Left ventricle myocardium inferior (tissue), 1 donor: Measurements from ENCODE around the gene RBMX2. TPM values are rescaled to one million over a fixed set of nuclear protein-coding genes. Genes with fewer than 3 reads are reported as not detected.

Source experiments
- DNase-seq: peaks from one replicate; pipeline ENCODE4 v3.0.0-alpha.2; 2020
- H3K27ac ChIP-seq: fragments of 200-600 bp; replicated peaks from 2 replicates; pipeline ENCODE4 v1.8.0; 2021
- H3K27me3 ChIP-seq: fragments of 200-600 bp; 2 replicates; pipeline ENCODE4 v1.8.0; 2021; ENCODE audit warnings: low read depth
- H3K36me3 ChIP-seq: fragments of 200-600 bp; 2 replicates; pipeline ENCODE4 v1.8.0; 2021
- H3K4me1 ChIP-seq: fragments of 200-600 bp; 2 replicates; pipeline ENCODE4 v1.8.0; 2021
- H3K4me3 ChIP-seq: fragments of 200-600 bp; 2 replicates; pipeline ENCODE4 v1.8.0; 2021; ENCODE audit warnings: mild to moderate bottlenecking, moderate library complexity
- H3K9me3 ChIP-seq: fragments of 200-600 bp; replicated peaks from 2 replicates; pipeline ENCODE4 v1.8.0; 2021
- CTCF ChIP-seq: fragments of 200-600 bp; IDR thresholded peaks from 2 replicates; pipeline ENCODE4 v1.8.0; 2021; ENCODE audit warnings: antibody characterized with exemption, mild to moderate bottlenecking, borderline replicate concordance
- intact Hi-C: fragments of 100-400 bp; cut with micrococcal nuclease; formaldehyde crosslinking; loops from one replicate; pipeline ENCODE4 v1.11.0; 2022
- total RNA-seq: library from RNA; stranded (reverse); fragmentation: NEBNext Ultra II Directional; extraction: Animal tissue kit (Norgen Biotek cat#: 25700); gene quantifications from one replicate; pipeline ENCODE4 v1.2.1, GENCODE V29; 2021
- donor health status: DM: no; HTN: yes; CAD: no; lungs with severe emphysema.

The RBMX2 gene
- total RNA-seq, 1 donor from 2014 or later, result 11.6 TPM

GRCh38 chrX:130446974-130447373, 45.2 kb downstream of the RBMX2 start:
- Histone ChIP-seq H3K9me3 (no peaks in the 10 kb centered on the region), H3K36me3 (no peaks in the 10 kb centered on the region), H3K27ac (no peak overlapping the region), H3K27me3 (no peaks in the 10 kb centered on the region), H3K4me3 (no peak overlapping the region), H3K4me1 (no peaks in the 10 kb centered on the region)
- no peak for TF ChIP-seq CTCF
- intact Hi-C loops, result no loop called here
- no peak for DNase-seq

Other genes starting within 250 kb of the RBMX2 start
- gene AIFM1, start 236.1 kb upstream of the RBMX2 start, total RNA-seq, result 127 TPM
- gene RAB33A, start 230.0 kb upstream of the RBMX2 start, total RNA-seq, result 0.41 TPM
- gene ZNF280C, start 133.1 kb upstream of the RBMX2 start, total RNA-seq, result 1.5 TPM
- gene SLC25A14, start 62.1 kb upstream of the RBMX2 start, total RNA-seq, result 6.7 TPM
- gene GPR119, start 16.3 kb upstream of the RBMX2 start, total RNA-seq, result not detected